ENCODE data around the gene PTPRCAP. TPM values are rescaled to one million over a fixed set of nuclear protein-coding genes. Genes with fewer than 3 reads are reported as not detected.

PTPRCAP gene
- polyA plus RNA-seq, 3 donors, result 2.1 to 14.3 (median 2.8) TPM

DNA sequence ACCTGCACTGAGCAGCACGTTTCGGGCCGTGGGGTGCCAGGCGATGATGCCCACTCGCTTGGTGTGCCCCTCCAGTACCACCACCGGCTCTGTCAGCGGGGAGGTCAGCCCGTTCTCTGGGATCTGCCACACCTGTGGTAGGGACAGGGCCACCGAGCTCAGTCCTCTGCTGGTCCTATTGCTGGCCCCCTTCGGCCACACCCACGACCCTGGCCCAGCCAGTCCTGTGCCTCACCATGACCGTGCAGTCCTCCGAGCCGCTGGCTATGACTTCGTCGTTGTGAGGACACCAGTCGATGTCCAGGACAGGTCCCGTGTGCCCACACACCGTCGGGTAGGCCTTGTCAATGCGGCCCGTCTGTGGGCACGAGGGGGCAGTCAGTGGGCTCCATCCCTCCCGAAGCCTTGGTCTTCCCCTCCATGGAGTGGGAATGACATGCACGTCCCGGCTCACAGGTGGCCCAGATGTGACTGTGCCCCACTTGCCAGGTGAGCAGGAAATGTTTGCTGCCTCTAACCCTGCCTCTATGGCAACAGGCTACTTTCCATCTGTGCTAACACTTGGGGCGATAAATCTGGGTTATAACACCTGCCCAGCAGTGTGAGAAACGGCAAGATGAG, 4.4 kb upstream of the PTPRCAP start:
- 86% methylated on average over 27 of the region's 28 CpGs for WGBS (ENCODE audit: insufficient coverage)
- Histone ChIP-seq H3K36me3 (replicated peaks in 1 of 2; ENCODE audit: control insufficient read depth in 1 of 2, insufficient read depth in 2 of 2, low read length in 2 of 2) (peaks cover 10 to 40% of the 10 kb centered on the region in 2 donors), H4K20me1 (ENCODE audit: insufficient read depth, low read length) (peaks cover 53% of the 10 kb centered on the region), H3K4me3 (replicated peaks in 1 of 3; ENCODE audit: low read depth in 2 of 3, low read length in 3 of 3) (no peak overlapping the region), H3K79me2 (ENCODE audit: insufficient read depth, low read length) (no peaks in the 10 kb centered on the region), H3K4me1 (ENCODE audit: control insufficient read depth in 1 of 2, insufficient read depth in 2 of 2, low read length in 2 of 2) (peaks cover 27 to 62% of the 10 kb centered on the region in 2 donors), H2AFZ (ENCODE audit: insufficient read depth, low read depth, low read length, poor library complexity, severe bottlenecking) (no peak overlapping the region), H3K9ac (ENCODE audit: insufficient read depth, low read length, poor library complexity, severe bottlenecking) (no peak overlapping the region), H3K27ac (ENCODE audit: low read depth in 1 of 2, low read length in 2 of 2) (no peak overlapping the region), H3K4me2 (replicated peaks; ENCODE audit: extremely low read depth, low read length, poor library complexity, severe bottlenecking) (peak overlapping the region; percentile 93), H3K27me3 (ENCODE audit: control insufficient read depth in 2 of 2, insufficient read depth in 2 of 2, low read length in 2 of 2) (no peaks in the 10 kb centered on the region), H3K9me3 (replicated peaks in 1 of 2; ENCODE audit: control insufficient read depth in 1 of 2, insufficient read depth in 1 of 2, low read length in 2 of 2) (no peaks in the 10 kb centered on the region)
- DNase-seq, result no peak
- H3K4me3 Mint-ChIP-seq, result no peak overlapping the region
- TF ChIP-seq, protein P1, sequence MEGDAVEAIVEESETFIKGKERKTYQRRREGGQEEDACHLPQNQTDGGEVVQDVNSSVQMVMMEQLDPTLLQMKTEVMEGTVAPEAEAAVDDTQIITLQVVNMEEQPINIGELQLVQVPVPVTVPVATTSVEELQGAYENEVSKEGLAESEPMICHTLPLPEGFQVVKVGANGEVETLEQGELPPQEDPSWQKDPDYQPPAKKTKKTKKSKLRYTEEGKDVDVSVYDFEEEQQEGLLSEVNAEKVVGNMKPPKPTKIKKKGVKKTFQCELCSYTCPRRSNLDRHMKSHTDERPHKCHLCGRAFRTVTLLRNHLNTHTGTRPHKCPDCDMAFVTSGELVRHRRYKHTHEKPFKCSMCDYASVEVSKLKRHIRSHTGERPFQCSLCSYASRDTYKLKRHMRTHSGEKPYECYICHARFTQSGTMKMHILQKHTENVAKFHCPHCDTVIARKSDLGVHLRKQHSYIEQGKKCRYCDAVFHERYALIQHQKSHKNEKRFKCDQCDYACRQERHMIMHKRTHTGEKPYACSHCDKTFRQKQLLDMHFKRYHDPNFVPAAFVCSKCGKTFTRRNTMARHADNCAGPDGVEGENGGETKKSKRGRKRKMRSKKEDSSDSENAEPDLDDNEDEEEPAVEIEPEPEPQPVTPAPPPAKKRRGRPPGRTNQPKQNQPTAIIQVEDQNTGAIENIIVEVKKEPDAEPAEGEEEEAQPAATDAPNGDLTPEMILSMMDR (IDR thresholded peaks at IDR 0.05), result no peak
- H3K9me3 Mint-ChIP-seq, result no peaks in the 10 kb centered on the region
- peaks cover 53% of the 10 kb centered on the region for H3K4me1 Mint-ChIP-seq
- H3K36me3 Mint-ChIP-seq, result peaks cover 32 to 38% of the 10 kb centered on the region in 2 donors
- peaks cover 1 to 4% (median 3%) of the 10 kb centered on the region in 3 donors for H3K27me3 Mint-ChIP-seq (ENCODE audit: low read depth in 3 of 3)
- intact Hi-C loops (cut with micrococcal nuclease), result no loop called here
- peak overlapping the region in 2 of 7 donors; percentile 30 to 70 for H3K27ac Mint-ChIP-seq

DNA sequence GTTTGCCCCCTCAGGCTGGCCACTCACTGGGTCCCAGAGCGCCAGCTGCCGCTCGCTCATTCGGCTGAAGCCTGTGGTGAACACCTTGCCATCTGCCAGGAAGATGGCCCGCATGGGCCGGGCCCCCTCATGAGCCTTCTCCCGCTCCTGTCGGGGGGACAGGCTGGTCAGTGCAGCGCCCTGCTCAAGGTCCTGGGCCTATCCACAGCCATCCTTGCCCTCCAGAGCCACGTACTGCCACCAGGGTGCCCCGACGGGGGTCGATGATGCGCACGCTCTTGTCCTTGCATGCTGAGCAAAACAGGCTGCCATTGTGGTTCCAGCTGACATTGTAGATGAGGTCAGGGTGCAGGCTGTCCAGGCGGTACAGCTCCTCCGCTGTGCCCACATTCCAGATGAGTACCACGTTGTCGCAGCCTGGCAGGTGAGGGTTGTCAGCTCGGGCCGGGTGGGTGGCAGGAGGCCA, 3.6 kb upstream of the PTPRCAP start:
- Histone ChIP-seq H3K4me2 (replicated peaks; ENCODE audit: extremely low read depth, low read length, poor library complexity, severe bottlenecking) (peak overlapping the region; percentile 13), H3K36me3 (replicated peaks in 1 of 2; ENCODE audit: control insufficient read depth in 1 of 2, insufficient read depth in 2 of 2, low read length in 2 of 2) (peaks cover 10 to 45% of the 10 kb centered on the region in 2 donors), H4K20me1 (ENCODE audit: insufficient read depth, low read length) (peaks cover 61% of the 10 kb centered on the region), H3K4me3 (replicated peaks in 1 of 3; ENCODE audit: low read depth in 2 of 3, low read length in 3 of 3) (no peak overlapping the region), H3K79me2 (ENCODE audit: insufficient read depth, low read length) (no peaks in the 10 kb centered on the region), H3K9me3 (replicated peaks in 1 of 2; ENCODE audit: control insufficient read depth in 1 of 2, insufficient read depth in 1 of 2, low read length in 2 of 2) (no peaks in the 10 kb centered on the region), H3K9ac (ENCODE audit: insufficient read depth, low read length, poor library complexity, severe bottlenecking) (no peak overlapping the region), H3K4me1 (ENCODE audit: control insufficient read depth in 1 of 2, insufficient read depth in 2 of 2, low read length in 2 of 2) (peaks cover 35 to 69% of the 10 kb centered on the region in 2 donors), H3K27me3 (ENCODE audit: control insufficient read depth in 2 of 2, insufficient read depth in 2 of 2, low read length in 2 of 2) (no peaks in the 10 kb centered on the region), H3K27ac (ENCODE audit: low read depth in 1 of 2, low read length in 2 of 2) (peak overlapping the region in 1 of 2 donors; percentile 8), H2AFZ (ENCODE audit: insufficient read depth, low read depth, low read length, poor library complexity, severe bottlenecking) (no peak overlapping the region)
- no peak for DNase-seq
- peak overlapping the region in 5 of 7 donors; percentile 11 to 77 (median 42) for H3K27ac Mint-ChIP-seq
- intact Hi-C loops (cut with micrococcal nuclease), result no loop called here
- peaks cover 1 to 3% (median 3%) of the 10 kb centered on the region in 3 donors for H3K27me3 Mint-ChIP-seq (ENCODE audit: low read depth in 3 of 3)
- H3K9me3 Mint-ChIP-seq, result no peaks in the 10 kb centered on the region
- H3K4me3 Mint-ChIP-seq, result no peak overlapping the region
- H3K4me1 Mint-ChIP-seq, result peaks cover 58% of the 10 kb centered on the region
- TF ChIP-seq, protein P1 (IDR thresholded peaks at IDR 0.05), result no peak
- H3K36me3 Mint-ChIP-seq, result peaks cover 32 to 43% of the 10 kb centered on the region in 2 donors
- WGBS (ENCODE audit: insufficient coverage), result 85% methylated on average over 19 of the region's 21 CpGs
